Measurements from ENCODE around the gene PARD3.

DNA sequence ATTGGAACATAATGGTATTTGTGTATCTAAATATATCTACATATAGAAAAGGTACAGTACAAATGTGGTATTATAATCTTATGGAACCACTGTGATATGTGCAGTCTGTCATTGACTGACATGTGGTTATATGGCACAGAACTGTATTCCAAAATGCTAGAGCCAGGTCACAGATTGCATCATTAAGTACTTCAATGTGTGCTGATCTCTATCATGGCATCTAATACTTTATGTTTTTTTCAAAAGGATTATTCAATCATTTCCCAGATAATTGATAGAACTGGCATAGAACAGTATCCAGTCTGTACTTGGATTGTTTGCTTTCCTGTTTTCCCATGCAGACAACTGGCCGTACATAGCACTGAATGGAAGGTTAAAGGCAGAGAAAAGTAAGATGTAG lies 662.7 kb downstream of the PARD3 start:
- TF ChIP-seq, protein P1, sequence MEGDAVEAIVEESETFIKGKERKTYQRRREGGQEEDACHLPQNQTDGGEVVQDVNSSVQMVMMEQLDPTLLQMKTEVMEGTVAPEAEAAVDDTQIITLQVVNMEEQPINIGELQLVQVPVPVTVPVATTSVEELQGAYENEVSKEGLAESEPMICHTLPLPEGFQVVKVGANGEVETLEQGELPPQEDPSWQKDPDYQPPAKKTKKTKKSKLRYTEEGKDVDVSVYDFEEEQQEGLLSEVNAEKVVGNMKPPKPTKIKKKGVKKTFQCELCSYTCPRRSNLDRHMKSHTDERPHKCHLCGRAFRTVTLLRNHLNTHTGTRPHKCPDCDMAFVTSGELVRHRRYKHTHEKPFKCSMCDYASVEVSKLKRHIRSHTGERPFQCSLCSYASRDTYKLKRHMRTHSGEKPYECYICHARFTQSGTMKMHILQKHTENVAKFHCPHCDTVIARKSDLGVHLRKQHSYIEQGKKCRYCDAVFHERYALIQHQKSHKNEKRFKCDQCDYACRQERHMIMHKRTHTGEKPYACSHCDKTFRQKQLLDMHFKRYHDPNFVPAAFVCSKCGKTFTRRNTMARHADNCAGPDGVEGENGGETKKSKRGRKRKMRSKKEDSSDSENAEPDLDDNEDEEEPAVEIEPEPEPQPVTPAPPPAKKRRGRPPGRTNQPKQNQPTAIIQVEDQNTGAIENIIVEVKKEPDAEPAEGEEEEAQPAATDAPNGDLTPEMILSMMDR (conservative IDR thresholded peaks at IDR 0.05 in 1 of 2, IDR thresholded peaks at IDR 0.05 in 1 of 2; ENCODE audit: low read depth in 1 of 2, low read length in 2 of 2): no peak
- no peak for TF ChIP-seq EZH2 (IDR thresholded peaks at IDR 0.05; ENCODE audit: low read length, missing control alignments)

All from fibroblast of lung (primary cell).